ENCODE results near the gene TMTC2.

Gene TMTC2

GRCh38 chr12:82964446-82964845 is 277.7 kb downstream of the TMTC2 start:
- no peak for DNase-seq

- no peak for DNase-seq
Measured at GRCh38 chr12:82966001-82966559, 279.4 kb downstream of the TMTC2 start.

GRCh38 chr12:82968631-82969367 is 282.1 kb downstream of the TMTC2 start:
- no peak for DNase-seq

GRCh38 chr12:82970614-82971013 is 283.9 kb downstream of the TMTC2 start:
- no peak for DNase-seq

DNA sequence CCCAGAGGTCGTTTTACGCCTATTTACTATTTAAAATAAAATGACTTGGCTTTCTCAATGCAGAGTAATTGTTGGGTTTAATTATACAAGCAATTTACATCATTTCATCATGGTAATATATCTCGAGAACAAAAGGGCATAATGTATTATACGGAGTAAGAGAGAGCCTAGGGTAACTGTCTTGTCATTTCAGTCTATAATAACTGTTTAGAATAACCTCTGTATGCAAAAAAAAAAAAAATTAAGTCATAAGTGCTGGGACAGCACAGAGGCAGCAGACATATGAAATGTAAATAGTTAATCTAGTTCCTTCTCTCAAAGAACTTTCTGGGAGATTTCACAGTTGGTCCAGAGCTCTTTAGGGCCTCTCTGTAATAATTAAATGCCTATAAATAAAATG is 284.9 kb downstream of the TMTC2 start:
- DNase-seq = no peak

DNA sequence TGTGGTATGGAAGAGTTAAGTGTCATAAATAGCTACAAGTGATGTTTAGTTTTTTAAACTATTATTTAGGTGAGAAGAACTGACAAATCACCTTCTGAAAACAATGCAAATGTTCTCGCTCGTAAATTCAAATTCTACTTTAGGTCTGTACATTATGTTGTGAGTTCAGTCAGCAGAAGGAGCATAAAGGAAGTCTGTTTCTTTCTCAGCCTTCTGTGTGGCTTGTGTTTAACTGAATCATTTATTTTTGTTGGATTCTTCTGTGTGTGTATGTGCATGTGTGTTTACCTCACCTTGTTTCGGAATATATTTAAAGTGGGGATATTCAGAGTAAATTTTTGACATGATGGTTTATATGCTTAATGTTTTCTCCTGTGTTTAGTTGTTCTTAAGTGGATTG is 285.9 kb downstream of the TMTC2 start:
- no peak for DNase-seq

- no peak for DNase-seq
Measured at GRCh38 chr12:82973592-82973991, 286.9 kb downstream of the TMTC2 start.

DNA sequence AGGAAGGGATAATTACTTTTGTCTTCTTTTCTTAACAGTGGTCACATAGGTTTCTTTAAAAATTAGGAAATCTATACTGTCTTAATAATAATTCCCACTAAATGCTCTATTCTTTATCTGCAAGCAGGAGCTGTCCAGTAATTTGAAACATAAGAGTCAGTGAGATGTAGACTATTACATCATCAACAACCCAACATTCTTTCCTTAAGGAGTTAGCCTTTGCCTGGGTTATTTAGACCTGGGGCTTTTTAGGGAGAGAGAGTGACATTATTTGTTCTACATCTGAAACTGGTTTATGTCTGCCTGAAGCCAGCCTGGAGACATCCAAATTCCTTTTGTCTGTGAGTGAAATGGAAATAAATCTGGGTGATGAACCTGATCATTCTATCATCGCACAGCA is 294.4 kb downstream of the TMTC2 start:
- DNase-seq = no peak

DNA sequence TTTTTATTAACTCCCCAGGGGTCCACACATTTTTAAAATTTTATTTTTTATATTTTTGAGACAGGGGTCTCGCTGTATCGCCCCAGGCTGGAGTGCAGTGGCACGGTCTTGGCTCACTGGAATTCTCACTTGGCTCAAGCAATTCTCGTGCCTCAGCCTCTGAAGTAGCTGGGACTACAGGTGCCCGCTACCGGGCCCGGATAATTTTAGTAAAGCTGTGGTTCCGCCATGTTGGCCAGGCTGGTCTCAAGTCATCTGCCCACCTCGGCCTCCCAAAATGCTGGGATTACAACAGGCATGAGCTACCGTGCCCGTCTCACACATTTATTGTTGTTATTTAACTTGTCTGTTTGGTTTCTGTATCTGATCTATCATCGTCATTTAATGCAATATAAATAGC is 307.4 kb downstream of the TMTC2 start:
- DNase-seq = no peak

DNA sequence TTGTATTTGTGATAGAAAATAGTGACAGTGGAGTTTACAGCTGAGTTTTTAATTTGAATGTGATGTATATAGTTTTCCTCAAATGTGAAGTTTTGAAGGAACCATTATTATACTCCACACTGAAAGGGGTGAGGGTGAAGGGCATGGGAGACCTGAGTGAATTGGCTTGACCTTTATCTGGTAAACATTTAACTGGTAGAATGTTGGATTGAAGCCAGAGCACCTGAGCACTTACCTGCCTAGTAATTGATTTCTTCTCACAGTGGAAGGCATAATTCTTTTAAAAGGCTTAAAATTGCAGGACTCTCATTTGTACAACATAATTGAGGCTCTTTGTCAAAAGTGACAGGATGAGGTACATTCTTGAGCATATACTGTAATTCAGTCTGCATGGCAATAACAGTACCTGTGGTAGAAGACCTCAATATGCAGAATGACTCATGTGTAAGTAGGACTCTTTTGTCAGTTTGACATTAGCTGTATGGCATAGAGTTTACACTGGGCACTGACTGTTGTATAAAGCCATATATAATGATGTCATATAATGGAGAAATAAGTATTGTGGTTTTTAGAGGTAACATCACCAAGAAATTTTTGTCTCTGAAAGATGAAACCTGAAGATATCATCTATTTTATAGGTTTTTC is 309.6 kb downstream of the TMTC2 start:
- DNase-seq = peak; percentile 80

DNA sequence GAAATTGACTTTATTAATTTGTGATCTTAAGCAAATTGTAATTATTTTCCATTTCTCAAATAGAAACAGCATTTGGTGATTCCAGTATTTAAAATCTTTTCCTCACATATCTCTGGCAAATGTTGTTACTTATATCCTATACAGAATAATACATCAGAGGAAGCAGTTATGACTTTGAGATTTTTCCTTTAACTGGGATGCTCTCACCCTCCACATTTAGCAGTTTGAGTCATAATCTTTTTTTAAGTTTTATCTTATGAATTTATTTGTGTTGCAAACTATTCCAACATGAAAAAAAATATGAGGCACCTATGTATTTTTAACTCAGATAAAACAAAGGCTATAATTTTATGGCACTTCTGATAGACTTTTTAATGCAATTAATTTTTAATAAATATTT is 311.8 kb downstream of the TMTC2 start:
- DNase-seq = no peak

DNA sequence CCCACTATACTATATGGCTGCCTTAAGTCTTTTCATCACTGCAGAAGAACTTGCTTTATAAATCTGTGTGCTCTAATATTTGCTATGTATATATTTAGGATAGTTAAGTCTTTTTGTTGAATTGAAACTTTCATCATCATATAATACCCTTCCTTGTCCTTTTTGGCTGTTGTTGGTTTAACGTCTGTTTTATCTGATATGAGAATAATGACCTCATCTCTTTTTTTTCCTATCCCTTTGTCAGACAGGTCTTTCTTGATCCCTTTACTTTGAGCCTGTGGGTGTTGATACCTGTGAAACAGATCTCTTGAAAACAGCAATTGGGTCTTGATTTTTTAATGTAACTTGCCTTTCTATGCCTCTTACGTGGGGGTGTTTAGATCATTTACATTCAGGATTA is 316.3 kb downstream of the TMTC2 start:
- DNase-seq = no peak

DNA sequence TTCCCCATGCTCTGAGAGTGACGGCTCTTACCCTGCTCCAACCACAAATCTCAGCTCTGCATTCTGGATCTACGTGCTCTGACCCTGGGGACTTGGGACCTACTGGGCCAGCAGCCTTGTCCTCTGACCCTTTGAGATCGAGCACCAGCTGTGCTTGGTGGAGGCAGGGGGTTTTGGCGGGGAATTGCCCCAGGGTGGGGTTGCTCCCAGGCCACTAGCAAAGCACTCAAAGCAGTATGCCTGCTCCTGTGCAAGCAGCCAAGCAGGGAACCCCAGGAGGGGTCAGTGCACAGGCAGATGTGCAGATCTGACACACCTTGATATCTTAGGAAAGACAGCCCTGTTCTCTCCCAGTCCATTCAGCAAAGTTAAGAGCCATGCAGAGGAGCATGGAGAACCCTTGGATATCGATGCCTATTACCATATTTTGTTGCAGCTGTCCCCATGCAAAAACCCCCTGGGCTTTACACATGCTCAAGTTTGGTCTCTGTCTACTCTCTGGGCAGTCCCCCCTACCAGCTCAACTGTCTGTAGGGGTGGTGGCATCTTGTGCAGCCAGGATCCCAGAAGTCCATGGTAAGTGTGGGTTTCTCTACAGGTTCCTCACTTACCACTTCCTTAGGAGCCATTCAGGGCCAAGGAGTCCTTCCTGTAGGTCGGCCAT is 319.0 kb downstream of the TMTC2 start:
- DNase-seq = no peak

- no peak for DNase-seq
Measured at GRCh38 chr12:83008703-83009102, 322.0 kb downstream of the TMTC2 start.

GRCh38 chr12:83010169-83010804 is 323.6 kb downstream of the TMTC2 start:
- no peak for DNase-seq

DNA sequence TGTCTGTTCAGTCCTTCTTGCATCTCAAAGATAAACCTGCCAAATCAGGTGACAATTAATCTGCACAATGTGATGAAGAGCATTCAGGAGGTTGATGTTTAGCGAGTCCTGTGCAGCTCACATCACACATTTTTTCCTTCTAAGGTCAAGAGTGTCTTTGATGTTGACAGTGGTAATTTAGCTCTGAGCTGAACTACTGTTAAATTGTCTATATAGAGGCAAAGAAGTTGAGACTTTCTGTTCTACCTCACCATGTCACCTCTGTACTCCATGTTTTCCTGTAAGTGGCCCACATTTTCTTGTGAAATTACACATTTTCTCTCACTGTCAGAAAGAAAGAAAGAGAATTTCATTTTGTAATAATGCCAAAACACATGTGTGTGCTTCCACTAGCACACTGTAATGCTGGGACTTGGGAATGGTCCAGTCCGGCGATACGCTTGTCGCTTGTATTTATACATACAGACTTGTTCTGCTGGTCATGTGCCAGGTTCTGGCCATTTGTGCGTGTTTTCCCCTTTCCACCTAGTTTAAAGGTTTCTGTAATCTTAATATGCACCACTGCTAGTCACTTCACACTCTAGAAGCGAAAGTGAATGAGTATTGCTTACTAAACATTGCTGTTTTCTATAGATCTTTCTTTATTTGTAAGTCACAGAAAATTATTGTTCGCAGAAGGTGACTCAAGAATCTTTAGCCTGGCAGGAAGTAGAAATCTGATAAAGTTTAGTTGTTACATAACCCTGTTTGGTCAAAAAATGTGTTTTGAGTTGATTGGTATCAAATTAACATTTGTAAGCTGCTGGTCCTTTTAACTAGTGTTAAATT is 328.9 kb downstream of the TMTC2 start:
- DNase-seq = no peak

DNA sequence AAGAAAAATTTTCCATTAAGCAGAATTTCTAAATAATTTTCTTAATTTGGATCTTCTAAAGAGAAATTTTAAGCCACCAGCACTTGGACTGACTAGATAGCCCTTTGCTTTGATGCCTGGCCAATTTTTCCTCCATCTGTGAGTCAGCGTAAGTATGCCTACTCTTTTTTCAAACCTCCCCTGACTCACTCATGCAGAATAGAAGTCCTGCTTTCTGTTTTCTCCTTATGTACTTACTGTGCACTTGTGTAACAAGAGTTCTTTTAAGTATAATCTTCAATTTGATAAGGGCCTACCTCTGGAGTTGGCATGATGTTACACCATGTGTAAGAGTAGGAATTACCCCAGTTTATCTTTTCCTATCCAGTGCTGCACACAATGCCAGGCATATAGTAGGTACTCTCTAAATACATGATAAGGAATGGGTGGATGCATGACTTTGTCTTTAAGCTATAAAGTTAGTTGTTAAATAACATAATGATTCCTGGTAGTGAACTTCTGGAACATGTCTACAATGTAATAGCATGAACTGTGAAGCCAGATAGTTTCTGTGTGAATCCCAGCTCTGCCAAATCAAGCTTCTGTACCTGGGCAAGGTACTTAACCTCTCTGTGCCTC is 329.6 kb downstream of the TMTC2 start:
- no peak for DNase-seq

DNA sequence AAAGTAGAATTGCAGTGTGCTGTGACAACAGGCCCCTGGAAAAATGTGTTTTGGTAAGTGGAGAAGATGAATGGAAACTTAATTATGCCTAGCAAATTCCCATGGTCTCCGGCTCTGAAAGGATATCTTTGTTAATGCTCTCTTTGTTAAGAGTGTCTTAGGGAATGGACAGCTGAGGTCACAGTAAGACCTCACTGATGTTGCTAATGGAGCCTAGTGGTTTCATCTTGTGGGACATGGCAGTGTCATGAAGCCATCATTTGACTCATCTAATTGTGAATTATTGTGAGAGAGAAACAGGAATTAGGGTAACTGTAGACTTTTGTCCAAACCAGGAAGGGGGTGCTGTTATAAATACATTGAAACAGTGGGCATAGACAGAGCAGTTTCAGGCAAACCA is 330.3 kb downstream of the TMTC2 start:
- no peak for DNase-seq

DNA sequence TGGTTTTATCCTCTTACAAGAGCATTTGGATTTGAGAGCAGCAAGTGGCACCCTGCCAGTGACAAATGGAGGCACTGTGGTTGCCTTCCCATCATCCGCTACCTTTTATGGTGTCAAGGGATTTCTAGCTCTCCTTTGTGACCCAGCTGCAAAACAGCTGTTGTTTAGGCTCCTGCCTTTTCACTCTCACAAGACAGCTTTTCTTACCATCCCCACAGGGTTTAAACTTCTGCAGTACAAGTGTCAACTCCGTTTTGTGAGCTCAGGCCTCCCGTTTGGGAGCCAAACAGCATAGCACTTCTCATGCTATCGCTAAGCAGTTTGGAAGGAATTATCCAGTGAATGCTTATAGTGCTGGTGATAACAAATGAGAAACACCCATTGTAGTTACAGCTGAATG is 331.4 kb downstream of the TMTC2 start:
- no peak for DNase-seq

DNA sequence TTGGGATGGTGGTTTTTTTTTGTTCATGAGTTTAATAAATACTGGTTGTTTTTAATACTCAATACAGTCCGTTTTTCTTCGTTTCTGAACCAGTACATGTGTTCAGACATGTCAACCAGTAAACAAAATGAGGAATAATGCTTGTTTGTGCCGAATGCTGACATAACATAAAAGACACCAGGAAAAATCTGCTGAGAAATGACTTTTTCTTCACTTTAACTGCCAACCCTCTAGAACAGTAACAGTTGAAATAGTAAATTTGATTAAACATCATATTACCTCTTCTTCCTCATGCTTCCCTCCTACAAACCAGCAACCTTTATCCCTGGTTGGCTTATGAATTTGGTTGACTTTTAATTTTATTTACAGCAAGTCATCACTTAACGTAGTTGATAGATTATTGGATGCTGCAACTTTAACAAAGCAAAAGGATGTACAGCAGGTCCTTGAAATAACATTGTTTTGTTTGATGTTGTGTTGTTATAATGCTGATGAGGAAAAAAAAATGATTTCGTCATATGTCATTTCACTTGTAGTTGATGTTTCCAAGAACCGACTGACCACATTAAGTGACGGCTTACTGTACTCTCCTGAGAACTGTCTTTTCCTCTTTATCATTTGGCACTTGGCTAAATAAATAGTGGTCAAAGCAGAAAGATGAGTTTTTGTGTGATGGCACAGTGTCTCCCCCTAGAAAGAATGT is 340.5 kb downstream of the TMTC2 start:
- no peak for DNase-seq

DNA sequence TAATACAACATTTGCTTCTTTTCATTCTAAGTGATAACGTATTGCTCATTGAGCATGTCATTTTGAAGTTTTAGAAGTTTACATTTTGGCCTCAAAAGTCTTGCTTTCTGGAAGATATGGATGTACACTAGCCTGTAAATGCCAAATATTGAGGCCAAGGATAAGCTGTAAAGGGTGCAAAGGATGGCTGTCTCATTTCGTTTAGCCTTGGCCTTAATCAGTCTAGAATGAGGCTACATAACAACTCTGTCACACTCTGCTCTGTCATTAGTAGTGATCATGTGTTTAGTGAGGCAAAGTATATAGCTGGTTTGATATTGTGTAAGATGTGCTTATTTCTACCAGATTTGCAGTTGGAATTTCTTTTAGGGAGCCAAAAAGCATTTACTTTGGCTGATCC is 344.5 kb downstream of the TMTC2 start:
- no peak for DNase-seq
